HG03097 (cell line): ENCODE data around the gene WNK2.

Source experiments
- ATAC-seq: cut with Tn5 transposase; IDR thresholded peaks from one replicate; pipeline ENCODE4 v1.9.1; 2021; ENCODE audit not compliant: unreplicated experiment, low FRiP score

The WNK2 gene

GRCh38 chr9:93161786-93162562, 22.0 kb upstream of the WNK2 start:
- no peak for ATAC-seq

- no peak for ATAC-seq
Measured at GRCh38 chr9:93164085-93164484, 19.9 kb upstream of the WNK2 start.

GRCh38 chr9:93166699-93167098, 17.2 kb upstream of the WNK2 start:
- ATAC-seq = no peak

GRCh38 chr9:93167185-93167584, 16.8 kb upstream of the WNK2 start:
- ATAC-seq = no peak

- no peak for ATAC-seq
Measured at GRCh38 chr9:93167838-93168237, 16.1 kb upstream of the WNK2 start.

DNA sequence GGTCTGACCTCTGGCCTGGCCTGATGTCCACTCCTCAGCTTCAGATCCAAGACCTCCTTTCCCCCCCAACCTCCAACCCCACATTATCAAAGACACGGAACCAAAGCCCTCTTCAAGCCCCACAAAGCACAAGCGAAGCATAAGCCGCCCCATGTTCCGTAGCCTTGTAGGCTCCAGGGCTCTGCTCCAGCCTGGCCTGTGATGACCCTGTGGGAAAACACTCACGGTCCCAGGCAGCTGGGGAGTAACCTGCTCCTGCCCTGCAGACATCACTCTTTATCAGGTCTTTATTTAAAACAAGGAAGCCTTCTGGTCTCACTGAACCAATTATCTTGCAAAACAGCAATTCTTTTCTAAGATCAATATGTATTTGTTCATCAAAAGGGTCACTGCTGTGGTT, 15.4 kb upstream of the WNK2 start:
- ATAC-seq = no peak

DNA sequence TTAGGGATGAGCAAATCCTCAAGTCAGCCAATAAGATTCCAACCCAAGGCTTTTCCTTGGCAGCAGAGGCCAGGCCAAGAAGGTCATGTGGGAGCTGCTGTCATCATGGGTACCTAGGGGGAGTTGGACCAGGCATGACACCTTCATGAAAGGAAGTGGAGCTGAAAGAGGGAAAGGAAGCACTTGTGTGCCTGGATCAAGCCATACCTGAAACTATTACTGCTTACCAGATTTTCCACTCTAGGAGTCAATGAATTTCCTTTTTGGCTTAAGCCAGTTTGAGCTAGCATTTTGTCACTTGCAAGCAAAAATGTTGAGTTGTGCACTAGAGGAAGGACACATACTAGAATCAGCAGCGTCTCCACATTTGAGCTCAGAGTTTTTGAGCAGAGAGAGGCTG, 14.5 kb upstream of the WNK2 start:
- ATAC-seq = no peak

DNA sequence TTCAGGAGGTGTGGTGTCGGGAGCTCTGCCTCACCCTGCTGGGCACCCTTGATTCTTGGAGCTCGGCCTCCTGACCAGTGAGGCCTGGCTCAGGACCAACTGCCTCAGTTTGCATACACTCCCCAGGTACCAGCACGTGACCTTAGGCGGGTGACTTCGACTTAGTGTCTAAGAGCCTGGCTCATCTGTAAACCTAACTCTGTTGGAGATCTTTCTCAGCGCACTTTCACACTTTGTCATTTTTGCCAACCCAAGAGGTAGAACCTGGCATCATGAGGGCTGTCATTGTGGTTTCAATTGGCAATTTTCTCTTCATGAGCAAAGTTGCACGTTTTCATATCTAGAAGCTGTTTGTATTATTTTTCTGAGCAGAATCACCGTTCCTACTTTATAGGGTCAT, 13.4 kb upstream of the WNK2 start:
- ATAC-seq = no peak

GRCh38 chr9:93171261-93171990, 12.5 kb upstream of the WNK2 start:
- no peak for ATAC-seq

GRCh38 chr9:93172666-93173364, 11.1 kb upstream of the WNK2 start:
- no peak for ATAC-seq

GRCh38 chr9:93173365-93174051, 10.4 kb upstream of the WNK2 start:
- no peak for ATAC-seq

DNA sequence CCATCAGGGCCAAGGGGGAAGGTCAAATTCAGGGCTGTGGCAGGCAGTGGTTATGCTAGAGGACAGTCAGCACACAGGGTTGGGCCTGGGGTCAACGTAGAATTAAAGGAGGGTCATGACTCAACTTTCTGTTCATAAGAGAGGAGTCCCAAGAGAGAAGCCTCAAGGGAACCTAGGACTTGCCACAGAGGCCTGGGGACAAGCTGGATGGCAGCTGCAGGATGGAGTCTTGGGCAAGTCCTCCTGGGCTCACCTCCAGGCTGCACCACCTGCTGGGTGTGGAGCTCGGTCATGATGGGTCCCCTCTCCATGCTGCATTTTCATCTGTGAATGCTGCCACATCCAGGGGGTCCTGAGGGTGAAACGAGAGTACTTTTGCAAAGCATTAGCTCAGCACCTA, 9.0 kb upstream of the WNK2 start:
- ATAC-seq = no peak

DNA sequence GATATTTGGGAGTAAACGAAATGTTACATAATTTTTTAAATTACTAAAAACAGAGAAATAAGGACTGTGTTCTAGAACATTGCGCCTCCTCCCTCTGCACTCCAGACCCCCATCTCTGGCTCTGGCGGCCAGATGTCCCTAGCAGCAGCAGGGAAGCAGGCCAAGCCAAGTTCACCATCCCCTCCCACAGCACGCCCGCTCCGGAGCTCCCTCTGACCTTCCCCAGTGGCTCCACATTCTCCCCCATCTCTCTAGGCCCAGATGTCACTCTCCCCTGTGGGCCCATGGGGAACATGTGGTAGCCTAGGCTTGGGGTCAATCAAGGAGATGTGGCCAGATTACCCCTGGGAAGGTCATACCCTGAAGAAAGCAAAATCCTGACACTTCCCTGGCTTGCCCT, 6.3 kb upstream of the WNK2 start:
- no peak for ATAC-seq

- no peak for ATAC-seq
Measured at GRCh38 chr9:93178851-93179786, 4.8 kb upstream of the WNK2 start.

- no peak for ATAC-seq
Measured at GRCh38 chr9:93180938-93181337, 3.0 kb upstream of the WNK2 start.

- ATAC-seq = no peak
Measured at GRCh38 chr9:93181672-93182435, 2.1 kb upstream of the WNK2 start.

DNA sequence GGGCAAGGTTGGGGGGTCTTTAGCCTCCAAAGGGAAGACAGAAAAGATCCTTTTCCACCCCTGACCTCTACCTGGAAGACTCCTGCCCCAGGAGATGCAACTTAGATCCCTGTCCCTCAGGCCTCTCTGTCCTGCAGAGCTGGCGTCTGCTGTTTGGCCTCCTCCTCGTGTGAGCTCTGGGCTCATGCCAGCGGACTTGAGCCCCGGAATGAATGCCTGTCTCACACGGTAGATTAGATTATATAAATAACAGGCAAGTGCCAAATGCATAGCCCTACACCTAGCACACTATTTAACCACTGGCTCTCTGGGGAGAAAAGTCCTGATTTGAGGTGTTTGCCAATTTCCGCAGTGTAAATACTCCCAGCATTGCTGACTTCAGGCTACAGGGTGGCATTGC, 1.4 kb upstream of the WNK2 start:
- ATAC-seq = no peak

- ATAC-seq = no peak
Measured at GRCh38 chr9:93183131-93183662, 742 bp upstream of the WNK2 start.
